Colonic mucosa (tissue), 4 donors: ENCODE results near the gene TTC9. TPM values are rescaled to one million over a fixed set of nuclear protein-coding genes. Genes with fewer than 3 reads are reported as not detected.

Experiments used
- DNase-seq: peaks from one replicate; pipeline ENCODE4 v3.0.0-alpha.2; 2020
- H3K27ac ChIP-seq: fragments of 200-600 bp; one replicate; pipeline ENCODE4 v1.8.0; 2021
- H3K27me3 ChIP-seq: fragments of 200-600 bp; one replicate; pipeline ENCODE4 v1.8.0; 2021
- H3K36me3 ChIP-seq: fragments of 200-600 bp; one replicate; pipeline ENCODE4 v1.8.0; 2021
- H3K4me1 ChIP-seq: fragments of 200-600 bp; one replicate; pipeline ENCODE4 v1.8.0; 2021; ENCODE audit warnings: mild to moderate bottlenecking
- H3K4me3 ChIP-seq: fragments of 200-600 bp; one replicate; pipeline ENCODE4 v1.8.0; 2021
- H3K9ac ChIP-seq, 2 donors: one replicate each; pipeline ENCODE4 v1.7.0; 2013; ENCODE audit warnings: control low read depth in 2 of 2, low read depth in 2 of 2, low read length in 2 of 2
- H3K9me3 ChIP-seq: fragments of 200-600 bp; one replicate; pipeline ENCODE4 v1.8.0; 2021
- CTCF ChIP-seq: fragments of 200-600 bp; IDR thresholded peaks from one replicate; pipeline ENCODE4 v1.8.0; 2022; ENCODE audit warnings: antibody characterized with exemption, mild to moderate bottlenecking
- intact Hi-C: fragments of 100-400 bp; cut with DNase I; formaldehyde crosslinking; loops from one replicate; pipeline ENCODE4 v1.14.1; 2022
- total RNA-seq, 2 donors: library from RNA; stranded (reverse); fragmentation: NEBNext Ultra II Directional in 1 of 2; extraction: Animal tissue kit (Norgen Biotek cat#: 25700) in 1 of 2; gene quantifications; one replicate each; pipeline ENCODE4 v1.2.1, GENCODE V29; 2021
- donor health status: healthy.
- donor health status: DM: no; HTN: no; CAD: no.
- donor health status: DM: no; HTN: no; CAD: no.

TTC9 gene
- total RNA-seq, 2 donors from 2014 or later = 0.66 to 0.82 TPM

GRCh38 chr14:70708717-70709570, 67.2 kb downstream of the TTC9 start:
- no peak for DNase-seq
- TF ChIP-seq CTCF = no peak
- Histone ChIP-seq H3K9me3 (no peaks in the 10 kb centered on the region), H3K9ac (no peak overlapping the region), H3K4me3 (no peak overlapping the region), H3K27ac (no peak overlapping the region), H3K27me3 (no peaks in the 10 kb centered on the region), H3K36me3 (no peaks in the 10 kb centered on the region), H3K4me1 (no peaks in the 10 kb centered on the region)
- intact Hi-C loops = no loop called here

GRCh38 chr14:70709726-70710382, 68.1 kb downstream of the TTC9 start:
- no peaks in the 10 kb centered on the region for H3K36me3 ChIP-seq

GRCh38 chr14:70711451-70711850, 69.7 kb downstream of the TTC9 start:
- Histone ChIP-seq H3K9me3 (no peaks in the 10 kb centered on the region), H3K4me3 (no peak overlapping the region), H3K36me3 (no peaks in the 10 kb centered on the region), H3K4me1 (no peaks in the 10 kb centered on the region), H3K27me3 (no peaks in the 10 kb centered on the region), H3K27ac (no peak overlapping the region), H3K9ac (no peak overlapping the region)
- DNase-seq = no peak
- no peak for TF ChIP-seq CTCF
- intact Hi-C loops = loop anchor here (5.0 kb wide), 1 partner anchor 89 kb away; no protein-coding TSS in a partner anchor

More at GRCh38 chr14:70709726-70710382, 68.1 kb downstream of the TTC9 start:
- H3K27ac ChIP-seq = no peak overlapping the region
- no peak overlapping the region for H3K9ac ChIP-seq
- no peaks in the 10 kb centered on the region for H3K9me3 ChIP-seq
- intact Hi-C loops = loop anchor here (5.0 kb wide), 1 partner anchor 88 kb away; no protein-coding TSS in a partner anchor
- no peak for TF ChIP-seq CTCF
- no peaks in the 10 kb centered on the region for H3K27me3 ChIP-seq
- DNase-seq = no peak
- H3K4me3 ChIP-seq = no peak overlapping the region
- no peaks in the 10 kb centered on the region for H3K4me1 ChIP-seq

GRCh38 chr14:70713096-70713495, 71.4 kb downstream of the TTC9 start:
- Histone ChIP-seq H3K9me3 (no peaks in the 10 kb centered on the region), H3K9ac (no peak overlapping the region), H3K4me1 (no peaks in the 10 kb centered on the region), H3K27ac (no peak overlapping the region), H3K4me3 (no peak overlapping the region), H3K36me3 (no peaks in the 10 kb centered on the region), H3K27me3 (no peaks in the 10 kb centered on the region)
- TF ChIP-seq CTCF = no peak
- intact Hi-C loops = loop anchor here (5.0 kb wide), 1 partner anchor 91 kb away; no protein-coding TSS in a partner anchor
- DNase-seq = no peak

- H3K9me3 ChIP-seq = no peaks in the 10 kb centered on the region
- H3K9ac ChIP-seq = no peak overlapping the region
- no peaks in the 10 kb centered on the region for H3K4me1 ChIP-seq
- no peak for TF ChIP-seq CTCF
- DNase-seq = no peak
- H3K27me3 ChIP-seq = no peaks in the 10 kb centered on the region
- intact Hi-C loops = loop anchor here (5.0 kb wide), 1 partner anchor 91 kb away; no protein-coding TSS in a partner anchor
- H3K4me3 ChIP-seq = no peak overlapping the region
- H3K36me3 ChIP-seq = no peaks in the 10 kb centered on the region
- no peak overlapping the region for H3K27ac ChIP-seq
Measured at GRCh38 chr14:70713511-70713916, 71.8 kb downstream of the TTC9 start.
